HepG2 (cell line): ENCODE measurements around the gene CBLN3.

Experiments
- HMGXB4 ChIP-seq, 2 experiments: sonication (generic) in 1 of 2; formaldehyde crosslinking in 1 of 2; IDR thresholded peaks; 2 replicates each; pipeline versions ENCODE4 v1.4.0 to v1.6.1; 2018 to 2020; ENCODE audit warnings: missing genetic modification reagents in 2 of 2, borderline replicate concordance in 1 of 2, low read depth in 1 of 2, mild to moderate bottlenecking in 1 of 2, missing biosample characterization in 1 of 2
- PCBP1 ChIP-seq: fragments of 200-400 bp; formaldehyde crosslinking; IDR thresholded peaks from 2 replicates; pipeline ENCODE4 v1.6.1; 2017; ENCODE audit warnings: mild to moderate bottlenecking, low read depth, low read length, borderline replicate concordance
- POLR2AphosphoS2 ChIP-seq: IDR thresholded peaks from 2 replicates; pipeline ENCODE4 v1.6.1; 2011; ENCODE audit warnings: low read depth, low read length, improper control_type of control experiment
- POLR2AphosphoS5 ChIP-seq: IDR thresholded peaks from 2 replicates; pipeline ENCODE4 v1.6.1; 2012; ENCODE audit warnings: low read depth, low read length
- WIZ ChIP-seq: sonication (generic); formaldehyde crosslinking; IDR thresholded peaks from 2 replicates; pipeline ENCODE4 v1.5.1; 2020; ENCODE audit warnings: mild to moderate bottlenecking, missing genetic modification reagents
- ZBTB10 ChIP-seq: sonication (generic); formaldehyde crosslinking; IDR thresholded peaks from 2 replicates; pipeline ENCODE4 v1.4.0; 2020; ENCODE audit warnings: missing genetic modification reagents, borderline replicate concordance
- ZNF747 ChIP-seq: sonication (generic); formaldehyde crosslinking; IDR thresholded peaks from 2 replicates; pipeline ENCODE4 v1.8.1; 2023; ENCODE audit warnings: missing genetic modification reagents, mild to moderate bottlenecking, borderline replicate concordance
- ZNF782 ChIP-seq: sonication (generic); formaldehyde crosslinking; IDR thresholded peaks from 2 replicates; pipeline ENCODE4 v1.4.0; 2020; ENCODE audit warnings: missing genetic modification reagents, mild to moderate bottlenecking, borderline replicate concordance
- TF ChIP-seq, protein P1 (sequence below): IDR thresholded peaks from 2 replicates; pipeline ENCODE4 v1.6.1; 2016; ENCODE audit warnings: control low read depth

- TF ChIP-seq POLR2AphosphoS2 (no peak), ZNF782 (CRISPR knock-in tag) (no peak), WIZ (CRISPR knock-in tag) (no peak), HMGXB4 (CRISPR knock-in tag; IDR thresholded peaks at IDR 0.05; ENCODE audit: borderline replicate concordance in 1 of 2, low read depth in 1 of 2) (no peak), POLR2AphosphoS5 (no peak), ZNF747 (CRISPR knock-in tag) (no peak; the same call in 1 of the 2 replicates), ZBTB10 (CRISPR knock-in tag) (0 out of 2 replicates have a peak, but pooled peaks have one; percentile 39), PCBP1 (no peak)
- TF ChIP-seq, protein P1, sequence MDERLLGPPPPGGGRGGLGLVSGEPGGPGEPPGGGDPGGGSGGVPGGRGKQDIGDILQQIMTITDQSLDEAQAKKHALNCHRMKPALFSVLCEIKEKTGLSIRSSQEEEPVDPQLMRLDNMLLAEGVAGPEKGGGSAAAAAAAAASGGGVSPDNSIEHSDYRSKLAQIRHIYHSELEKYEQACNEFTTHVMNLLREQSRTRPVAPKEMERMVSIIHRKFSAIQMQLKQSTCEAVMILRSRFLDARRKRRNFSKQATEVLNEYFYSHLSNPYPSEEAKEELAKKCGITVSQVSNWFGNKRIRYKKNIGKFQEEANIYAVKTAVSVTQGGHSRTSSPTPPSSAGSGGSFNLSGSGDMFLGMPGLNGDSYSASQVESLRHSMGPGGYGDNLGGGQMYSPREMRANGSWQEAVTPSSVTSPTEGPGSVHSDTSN (CRISPR knock-in tag) = no peak
These were observed 3.1 kb downstream of the CBLN3 start for GRCh38 chr14:24426150-24426911.
